Gastrocnemius medialis (tissue), 4 donors: ENCODE results near the gene IL1R1. TPM values are rescaled to one million over a fixed set of nuclear protein-coding genes. Genes with fewer than 3 reads are reported as not detected.

ENCODE experiments used
- ATAC-seq, 2 donors: fragments of 150-250 bp; one replicate each; pipeline ENCODE4 v1.9.1; 2016
- DNase-seq, 2 donors: peaks; one replicate each; pipeline ENCODE4 v3.0.0-alpha.2; 2019
- H3K27ac ChIP-seq, 4 donors: fragments of 200-600 bp; sonication (generic); 1 replicate in 1 of 4; 2 replicates in 3 of 4; pipeline ENCODE4 v1.5.1; 2016 to 2018; ENCODE audit warnings: mild to moderate bottlenecking in 2 of 4, moderate library complexity in 1 of 4
- H3K27me3 ChIP-seq, 3 donors: fragments of 200-600 bp; sonication (generic) in 2 of 3; 1 replicate in 1 of 3; 2 replicates in 2 of 3; pipeline versions ENCODE4 v1.5.1 to v1.6.0; 2016 to 2019; ENCODE audit warnings: mild to moderate bottlenecking in 1 of 3, moderate library complexity in 1 of 3
- H3K36me3 ChIP-seq, 2 donors: fragments of 200-600 bp; sonication (generic) in 1 of 2; one replicate each; pipeline ENCODE4 v1.5.1; 2017 to 2018
- H3K4me1 ChIP-seq, 2 donors: fragments of 200-600 bp; sonication (generic) in 1 of 2; one replicate each; pipeline ENCODE4 v1.5.1; 2016 to 2017; ENCODE audit warnings: mild to moderate bottlenecking in 2 of 2
- H3K4me3 ChIP-seq, 4 donors: fragments of 200-600 bp; sonication (generic) in 3 of 4; 1 replicate in 1 of 4; 2 replicates in 3 of 4; pipeline ENCODE4 v1.5.1; 2016 to 2019; ENCODE audit warnings: mild to moderate bottlenecking in 2 of 4
- H3K9me3 ChIP-seq, 3 donors: fragments of 200-600 bp; sonication (generic) in 2 of 3; 1 replicate in 1 of 3; 2 replicates in 2 of 3; pipeline ENCODE4 v1.5.1; 2016 to 2019
- CTCF ChIP-seq, 5 experiments: fragments of 450-650 bp in 3 of 5; fragments of 200-600 bp in 2 of 5; sonication (generic) in 2 of 5; IDR thresholded peaks in 4 of 5; conservative IDR thresholded peaks in 1 of 5; 1 replicate in 4 of 5; 2 replicates in 1 of 5; pipeline ENCODE4 v1.5.1; 2016 to 2019; ENCODE audit warnings: antibody characterized with exemption in 5 of 5, mild to moderate bottlenecking in 3 of 5, moderate library complexity in 3 of 5
- POLR2A ChIP-seq, 2 donors: fragments of 450-650 bp; IDR thresholded peaks; one replicate each; pipeline ENCODE4 v1.6.1; 2017; ENCODE audit warnings: antibody characterized with exemption in 2 of 2, mild to moderate bottlenecking in 2 of 2, moderate library complexity in 2 of 2
- in situ Hi-C, 4 donors: fragments of 200-750 bp; cut with MboI; loops; one replicate each; pipeline versions ENCODE4 v1.15.0 to v1.8.0; 2017; ENCODE audit warnings: low sequenced_read_pairs in 4 of 4
- intact Hi-C: fragments of 100-400 bp; cut with DNase I; formaldehyde crosslinking; loops from one replicate; pipeline ENCODE4 v1.15.1; 2023; ENCODE audit warnings: low total_unique reads
- total RNA-seq, 4 donors: library from RNA; depleted of rRNA; stranded (reverse); fragments of >200 nt; gene quantifications; one replicate each; pipeline versions ENCODE4 v1.1.0 to v1.2.3, GENCODE V29; 2016

IL1R1 gene
- total RNA-seq, 4 donors from 2014 or later = 17.6 to 23.3 (median 19.3) TPM

DNA sequence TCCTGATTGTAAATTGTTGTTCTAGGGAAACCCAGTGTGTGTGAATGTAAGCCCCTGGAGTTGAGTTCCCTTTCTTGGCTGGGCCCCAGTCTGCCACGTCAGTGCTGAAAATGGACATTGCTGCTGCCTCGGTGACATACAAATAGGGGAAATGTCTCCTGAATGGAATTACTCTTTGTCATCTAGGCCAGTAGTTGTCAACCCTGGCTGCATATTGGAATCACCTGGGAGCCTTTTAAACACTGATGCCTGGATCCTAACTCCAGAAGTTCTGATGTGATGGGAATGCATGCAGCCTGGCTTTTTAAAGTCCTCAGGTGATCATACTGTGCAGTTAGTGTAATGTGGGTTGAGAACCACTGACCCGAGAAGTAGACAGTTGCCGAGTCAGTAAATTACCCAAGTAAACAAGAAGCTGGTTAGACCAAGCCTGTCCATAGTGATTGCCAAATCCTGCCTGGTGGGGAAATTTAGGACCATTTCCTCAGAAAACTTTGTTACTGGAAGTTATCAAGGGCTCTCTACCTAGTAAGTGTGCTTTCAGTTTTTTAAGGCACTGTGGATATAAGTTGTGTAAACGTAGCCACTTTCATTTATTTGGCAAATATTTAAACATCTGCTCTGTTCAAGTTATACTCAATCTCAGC, 27.6 kb upstream of the IL1R1 start:
- intact Hi-C loops = no loop called here
- Histone ChIP-seq H3K9me3 (no peaks in the 10 kb centered on the region), H3K36me3 (no peaks in the 10 kb centered on the region), H3K27ac (peak overlapping the region; percentile 27 to 75 (median 70)), H3K4me3 (no peak overlapping the region), H3K4me1 (peaks cover 64 to 74% of the 10 kb centered on the region in 2 donors), H3K27me3 (no peaks in the 10 kb centered on the region)
- DNase-seq (no peak), ATAC-seq (no peak)
- no peak for TF ChIP-seq CTCF (IDR thresholded peaks at IDR 0.05 in 4 of 5, conservative IDR thresholded peaks at IDR 0.05 in 1 of 5)
- TF ChIP-seq POLR2A (IDR thresholded peaks at IDR 0.05) = no peak
- in situ Hi-C loops = no loop called here

GRCh38 chr2:102116630-102117471, 25.7 kb upstream of the IL1R1 start:
- DNase-seq (no peak), ATAC-seq (no peak)
- intact Hi-C loops (no loop called here), in situ Hi-C loops (no loop called here)
- peaks cover 47 to 75% of the 10 kb centered on the region in 2 donors for H3K4me1 ChIP-seq
- no peaks in the 10 kb centered on the region for H3K27me3 ChIP-seq
- no peak overlapping the region for H3K4me3 ChIP-seq
- H3K36me3 ChIP-seq = no peaks in the 10 kb centered on the region
- TF ChIP-seq POLR2A (IDR thresholded peaks at IDR 0.05) (no peak), CTCF (IDR thresholded peaks at IDR 0.05 in 4 of 5, conservative IDR thresholded peaks at IDR 0.05 in 1 of 5) (no peak)
- no peaks in the 10 kb centered on the region for H3K9me3 ChIP-seq
- H3K27ac ChIP-seq = peak overlapping the region in 2 of 4 donors; percentile 34 to 43

- no peak for ATAC-seq
- no peaks in the 10 kb centered on the region for H3K27me3 ChIP-seq
- no peak for DNase-seq
- no peaks in the 10 kb centered on the region for H3K36me3 ChIP-seq
- no peak overlapping the region for H3K4me3 ChIP-seq
- no peaks in the 10 kb centered on the region for H3K9me3 ChIP-seq
- in situ Hi-C loops = no loop called here
- peaks cover 44 to 75% of the 10 kb centered on the region in 2 donors for H3K4me1 ChIP-seq
- intact Hi-C loops = no loop called here
- peak overlapping the region in 2 of 4 donors; percentile 34 to 43 for H3K27ac ChIP-seq
- TF ChIP-seq CTCF (IDR thresholded peaks at IDR 0.05 in 4 of 5, conservative IDR thresholded peaks at IDR 0.05 in 1 of 5) (no peak), POLR2A (IDR thresholded peaks at IDR 0.05) (no peak)
Measured at GRCh38 chr2:102117472-102117858, 25.1 kb upstream of the IL1R1 start.

DNA sequence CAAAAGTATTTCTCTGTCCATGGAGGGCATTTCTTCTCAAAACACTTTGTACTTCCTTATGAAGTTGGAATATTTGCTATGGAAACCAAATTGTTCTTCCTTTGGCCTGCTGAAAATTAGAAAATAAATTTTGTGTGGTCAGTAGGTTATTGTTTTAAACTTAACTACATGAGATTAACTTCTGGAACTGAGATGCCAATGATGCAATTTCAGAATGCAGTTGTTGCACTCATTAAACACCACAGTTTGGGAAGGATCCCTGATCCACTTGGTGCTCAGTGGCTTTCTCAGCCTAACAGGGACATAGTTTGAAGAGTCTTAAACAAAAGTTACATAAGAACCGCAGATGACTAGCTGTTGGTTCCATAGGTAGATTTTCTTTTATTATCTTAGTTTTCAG, 23.3 kb upstream of the IL1R1 start:
- no peaks in the 10 kb centered on the region for H3K9me3 ChIP-seq
- ATAC-seq (no peak), DNase-seq (no peak)
- H3K27me3 ChIP-seq = no peaks in the 10 kb centered on the region
- H3K4me1 ChIP-seq = peaks cover 40 to 79% of the 10 kb centered on the region in 2 donors
- H3K36me3 ChIP-seq = no peaks in the 10 kb centered on the region
- H3K4me3 ChIP-seq = no peak overlapping the region
- no peak for TF ChIP-seq POLR2A (IDR thresholded peaks at IDR 0.05)
- no peak for TF ChIP-seq CTCF (IDR thresholded peaks at IDR 0.05 in 4 of 5, conservative IDR thresholded peaks at IDR 0.05 in 1 of 5)
- in situ Hi-C loops = no loop called here
- H3K27ac ChIP-seq = no peak overlapping the region
- intact Hi-C loops = no loop called here
